ENCODE measurements around the gene ZDHHC13.

ZDHHC13 gene

GRCh38 chr11:19089421-19089820, 27.5 kb upstream of the ZDHHC13 start:
- TF ChIP-seq CTCF (IDR thresholded peaks at IDR 0.05), result no peak
- no peak for TF ChIP-seq ZFX (IDR thresholded peaks at IDR 0.05; ENCODE audit: borderline replicate concordance)
- no peak overlapping the region for H3K27ac ChIP-seq

GRCh38 chr11:19091366-19091765, 25.6 kb upstream of the ZDHHC13 start:
- TF ChIP-seq ZFX (IDR thresholded peaks at IDR 0.05; ENCODE audit: borderline replicate concordance), result no peak
- H3K27ac ChIP-seq, result no peak overlapping the region

- no peak for TF ChIP-seq CTCF (IDR thresholded peaks at IDR 0.05)
- no peak for TF ChIP-seq ZFX (IDR thresholded peaks at IDR 0.05; ENCODE audit: borderline replicate concordance)
- no peak overlapping the region for H3K27ac ChIP-seq
Observed at GRCh38 chr11:19092342-19092741, 24.6 kb upstream of the ZDHHC13 start.

GRCh38 chr11:19092850-19093249, 24.1 kb upstream of the ZDHHC13 start:
- H3K27ac ChIP-seq, result no peak overlapping the region
- TF ChIP-seq ZFX (IDR thresholded peaks at IDR 0.05; ENCODE audit: borderline replicate concordance) (no peak), CTCF (IDR thresholded peaks at IDR 0.05) (no peak)

GRCh38 chr11:19093976-19094375, 23.0 kb upstream of the ZDHHC13 start:
- TF ChIP-seq CTCF (IDR thresholded peaks at IDR 0.05) (no peak), ZFX (IDR thresholded peaks at IDR 0.05; ENCODE audit: borderline replicate concordance) (no peak)
- H3K27ac ChIP-seq, result no peak overlapping the region

- TF ChIP-seq ZFX (IDR thresholded peaks at IDR 0.05; ENCODE audit: borderline replicate concordance), result no peak
- no peak for TF ChIP-seq CTCF (IDR thresholded peaks at IDR 0.05)
- H3K27ac ChIP-seq, result no peak overlapping the region
Observed at GRCh38 chr11:19094859-19095258, 22.1 kb upstream of the ZDHHC13 start.

- TF ChIP-seq ZFX (IDR thresholded peaks at IDR 0.05; ENCODE audit: borderline replicate concordance), result no peak
- H3K27ac ChIP-seq, result no peak overlapping the region
Observed at GRCh38 chr11:19099093-19099492, 17.9 kb upstream of the ZDHHC13 start.

GRCh38 chr11:19100885-19101284, 16.1 kb upstream of the ZDHHC13 start:
- H3K27ac ChIP-seq, result no peak overlapping the region
- TF ChIP-seq ZFX (IDR thresholded peaks at IDR 0.05; ENCODE audit: borderline replicate concordance) (no peak), CTCF (IDR thresholded peaks at IDR 0.05) (no peak)
